Midbrain (tissue), 1 donor: ENCODE results near the gene GNAZ.

ENCODE experiments used
- DNase-seq: peaks from one replicate; lab custom pipeline; 2025; lab: John Stamatoyannopoulos, UW

Gene GNAZ

DNA sequence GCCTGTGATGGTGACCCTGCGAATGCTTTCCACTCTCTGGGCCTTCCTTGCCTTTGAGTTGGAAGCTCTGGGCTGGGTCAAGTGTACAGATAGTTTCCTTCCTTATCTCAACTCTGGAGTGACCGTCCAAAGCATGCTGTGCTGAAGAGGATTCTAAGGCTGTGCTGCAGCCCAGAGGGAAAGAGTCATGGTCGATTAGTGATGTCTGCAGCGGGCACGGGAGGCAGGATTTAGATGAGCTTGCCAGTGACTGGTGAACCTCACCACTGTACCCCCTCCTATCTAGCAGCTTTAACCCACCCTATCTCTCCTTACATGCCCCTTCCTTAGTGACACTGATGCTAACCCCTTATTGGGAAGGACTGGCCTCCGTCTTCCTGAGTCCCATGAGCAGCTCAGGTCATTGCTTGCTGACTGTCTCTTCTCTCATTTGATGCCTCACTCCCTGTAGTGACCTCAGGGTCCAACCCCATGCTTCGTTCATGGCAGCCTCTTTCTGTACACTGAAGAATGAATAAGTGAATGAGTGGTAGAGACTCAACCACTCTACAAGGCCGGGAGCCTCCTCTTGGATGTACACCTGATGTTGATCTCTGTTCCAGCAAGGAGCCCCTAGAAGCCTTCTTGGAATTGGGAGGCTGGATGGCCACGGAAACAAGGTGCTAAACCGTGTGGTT is 6.7 kb downstream of the GNAZ start:
- DNase-seq, result no peak

- no peak for DNase-seq
Measured at GRCh38 chr22:23077627-23078461, 7.5 kb downstream of the GNAZ start.

DNA sequence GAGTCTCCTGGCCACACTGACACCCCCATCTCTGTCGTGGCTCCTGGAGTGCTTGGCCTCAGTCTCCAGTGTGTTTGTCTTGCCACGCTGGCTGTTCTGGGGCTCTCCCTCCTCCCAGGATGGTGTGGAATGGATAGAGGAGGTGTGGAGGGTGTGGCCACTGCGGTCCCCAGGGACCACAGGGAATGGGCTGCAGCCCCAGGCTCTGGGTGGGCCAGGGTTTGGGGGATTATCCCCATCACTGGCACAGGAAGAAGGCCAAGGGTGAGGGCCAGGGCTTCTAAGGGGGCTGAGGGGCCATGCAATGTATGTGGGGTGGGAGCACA is 8.1 kb downstream of the GNAZ start:
- DNase-seq, result no peak

GRCh38 chr22:23079240-23079768 is 9.0 kb downstream of the GNAZ start:
- DNase-seq, result no peak

DNA sequence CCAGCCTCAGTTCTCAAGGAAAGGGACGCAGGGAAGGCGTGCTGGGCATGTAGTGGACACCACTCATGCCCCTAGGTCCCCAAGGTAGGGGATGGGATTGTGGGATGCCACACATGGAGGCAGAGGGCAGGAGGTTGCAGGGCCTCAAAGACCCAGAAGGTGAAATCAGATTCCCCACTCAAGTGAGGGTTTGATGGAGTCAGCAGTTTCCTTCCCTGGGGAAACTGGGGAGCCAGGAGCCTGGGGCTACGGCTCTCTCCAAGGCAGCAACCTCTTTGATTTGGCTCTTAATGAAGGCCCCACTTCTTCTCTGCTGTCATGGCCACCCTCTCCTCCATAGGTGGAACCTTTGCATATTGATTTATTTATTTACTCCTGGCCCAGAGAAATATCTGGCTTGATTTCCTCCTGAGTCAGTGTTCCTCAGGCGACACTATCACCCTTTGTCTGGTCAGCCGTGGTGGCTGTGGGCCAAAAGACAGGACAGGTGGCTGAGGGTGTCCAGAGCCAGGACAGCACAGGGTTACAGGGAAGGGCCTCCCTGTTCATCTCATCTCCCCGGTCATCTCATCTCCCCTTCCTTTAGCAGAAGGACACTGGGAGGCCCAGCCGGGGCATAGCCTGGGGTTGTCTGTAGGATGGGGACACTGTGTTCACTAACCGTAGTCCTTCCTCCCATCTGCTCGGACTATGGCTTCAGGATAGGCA is 9.6 kb downstream of the GNAZ start:
- DNase-seq, result no peak

DNA sequence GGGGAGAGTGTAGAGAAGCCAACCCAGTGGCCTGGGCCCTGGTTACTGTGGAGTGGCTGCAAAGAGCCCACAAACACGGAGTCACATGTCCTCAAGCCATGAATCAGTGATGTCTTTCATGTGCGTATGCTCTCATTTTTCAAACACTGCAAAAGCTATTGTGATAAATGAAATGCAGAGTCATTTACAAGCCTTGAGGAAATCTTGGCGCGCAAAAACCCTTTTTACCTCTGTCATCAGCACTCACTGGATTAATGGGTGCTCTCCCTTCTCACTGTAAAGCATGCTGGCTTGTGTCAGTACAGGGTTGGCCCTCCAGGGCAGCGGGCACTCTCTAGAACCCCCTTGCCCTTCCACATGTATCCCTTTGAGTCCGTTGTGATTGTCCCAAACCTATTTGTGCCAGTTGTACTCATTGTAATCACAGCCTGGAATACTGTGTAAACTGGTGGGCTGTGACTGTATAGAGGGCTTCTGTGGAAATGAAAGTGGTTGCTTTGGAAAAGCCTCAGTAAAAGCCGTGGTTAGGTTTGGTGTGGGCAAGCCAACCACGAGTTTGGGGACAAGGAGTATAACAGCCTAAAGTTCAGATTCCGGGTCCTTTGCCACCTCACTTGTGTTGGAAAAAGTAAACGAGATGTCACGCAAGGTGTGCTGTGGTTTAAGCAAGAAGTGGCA is 10.4 kb downstream of the GNAZ start:
- DNase-seq, result peak; percentile 14

DNA sequence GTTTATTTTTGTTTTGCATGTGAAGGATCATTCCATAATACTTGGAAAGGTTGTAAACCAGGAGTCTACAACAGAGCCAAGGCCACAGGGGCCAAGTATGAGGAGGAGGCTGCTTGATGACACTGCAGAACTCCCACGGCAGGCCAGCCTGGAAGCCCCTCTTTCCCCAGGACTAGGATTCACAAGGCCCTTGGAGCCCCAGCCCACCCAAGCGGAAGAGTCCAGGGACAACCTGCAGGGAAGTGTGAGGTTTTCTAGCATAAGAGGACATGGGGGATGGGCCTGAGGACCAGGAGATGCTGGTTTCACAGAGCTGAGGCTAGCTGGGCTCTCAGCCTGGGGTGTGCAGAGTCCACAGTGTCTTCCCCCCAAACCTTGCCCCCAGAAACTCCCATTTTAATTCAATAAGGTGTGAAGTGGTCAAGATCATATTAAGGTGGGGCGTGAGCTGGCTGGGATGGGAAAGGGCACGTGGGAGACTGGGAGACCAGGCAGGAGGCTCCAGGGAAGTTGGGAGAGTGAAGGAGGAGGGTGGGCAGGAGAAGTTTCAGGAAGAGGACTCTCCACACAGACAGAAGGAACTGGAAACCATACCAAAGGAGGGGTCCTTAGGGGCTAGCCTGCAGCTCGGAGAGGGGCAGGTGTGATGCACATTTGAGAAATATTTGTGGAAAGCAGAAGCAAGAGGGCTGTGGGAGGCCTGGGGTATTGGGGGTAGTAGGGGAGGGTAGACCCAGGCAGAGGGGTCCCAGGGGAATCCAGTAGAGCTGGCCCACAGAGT is 12.4 kb downstream of the GNAZ start:
- no peak for DNase-seq

DNA sequence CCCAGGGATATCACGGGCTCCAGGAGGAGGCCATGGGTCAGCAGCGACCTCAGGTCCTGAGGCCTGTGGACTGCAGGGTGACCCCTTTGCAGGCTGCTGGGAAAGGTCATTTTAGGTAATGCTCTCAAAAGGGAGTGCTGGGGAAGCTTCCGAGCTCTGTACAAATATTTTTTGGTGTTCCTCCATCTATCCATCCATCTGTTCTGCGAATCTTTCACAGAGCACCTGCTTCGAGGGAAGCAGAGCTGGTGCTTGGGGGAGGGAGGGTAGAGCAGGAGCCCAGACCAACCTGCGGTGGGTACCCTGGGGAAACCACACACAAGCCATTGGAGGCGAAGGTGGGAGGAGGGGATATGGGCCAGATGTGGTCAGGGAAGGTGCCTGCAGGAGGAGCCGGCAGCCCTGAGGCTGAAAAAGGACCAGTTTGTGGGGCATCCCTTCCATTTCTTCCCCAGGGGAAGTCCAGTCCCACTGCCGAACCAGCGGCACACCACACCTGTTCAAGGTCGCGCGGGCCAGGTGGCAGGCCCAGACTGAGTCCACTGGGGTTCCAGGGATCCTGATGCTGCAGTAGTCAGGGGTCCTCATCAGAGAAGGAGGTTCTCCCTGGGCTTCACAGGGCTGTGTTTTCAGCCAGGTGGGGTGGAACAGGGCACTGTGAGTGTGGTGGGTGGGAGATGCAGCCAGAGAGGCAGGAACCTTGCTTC is 13.1 kb downstream of the GNAZ start:
- no peak for DNase-seq

- DNase-seq, result no peak
Measured at GRCh38 chr22:23084453-23085350, 14.4 kb downstream of the GNAZ start.

DNA sequence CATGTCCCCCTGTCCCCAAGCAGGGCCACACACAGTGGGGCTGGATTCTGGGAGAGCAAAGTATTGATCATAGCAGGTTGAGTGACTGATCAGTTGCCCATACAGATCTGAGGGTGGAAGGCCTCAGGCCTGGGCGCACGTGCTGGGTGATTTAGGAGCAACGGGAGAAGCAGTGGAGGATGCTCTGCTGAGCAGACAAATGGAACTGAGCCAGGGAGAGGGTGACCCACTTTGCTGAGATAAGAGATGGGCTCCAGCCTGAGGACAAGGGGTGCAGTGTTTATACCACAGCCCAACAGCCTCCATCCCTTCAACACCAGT is 15.0 kb downstream of the GNAZ start:
- no peak for DNase-seq

- no peak for DNase-seq
Measured at GRCh38 chr22:23085785-23086184, 15.5 kb downstream of the GNAZ start.

DNA sequence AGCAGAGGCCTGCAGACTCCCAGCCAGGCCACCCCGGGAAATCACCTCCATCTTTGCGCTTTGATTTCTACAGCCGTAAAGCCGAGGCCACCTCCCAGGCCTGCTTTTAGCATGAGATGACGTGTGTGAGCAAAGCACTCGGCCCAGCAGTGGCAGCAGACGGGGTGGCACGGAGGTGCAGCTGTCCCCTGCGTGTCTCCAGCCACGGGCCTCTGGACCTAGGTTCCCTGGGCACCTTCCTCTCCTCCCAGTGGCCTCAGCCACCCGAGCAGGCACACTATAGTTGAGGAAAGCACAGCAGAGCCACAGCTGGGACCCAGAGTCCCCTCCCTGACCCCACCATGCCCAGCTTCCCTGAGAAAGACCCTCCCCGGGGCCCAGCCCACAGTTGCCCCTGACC is 15.9 kb downstream of the GNAZ start:
- DNase-seq, result no peak

- DNase-seq, result no peak
Measured at GRCh38 chr22:23086787-23087186, 16.5 kb downstream of the GNAZ start.

DNA sequence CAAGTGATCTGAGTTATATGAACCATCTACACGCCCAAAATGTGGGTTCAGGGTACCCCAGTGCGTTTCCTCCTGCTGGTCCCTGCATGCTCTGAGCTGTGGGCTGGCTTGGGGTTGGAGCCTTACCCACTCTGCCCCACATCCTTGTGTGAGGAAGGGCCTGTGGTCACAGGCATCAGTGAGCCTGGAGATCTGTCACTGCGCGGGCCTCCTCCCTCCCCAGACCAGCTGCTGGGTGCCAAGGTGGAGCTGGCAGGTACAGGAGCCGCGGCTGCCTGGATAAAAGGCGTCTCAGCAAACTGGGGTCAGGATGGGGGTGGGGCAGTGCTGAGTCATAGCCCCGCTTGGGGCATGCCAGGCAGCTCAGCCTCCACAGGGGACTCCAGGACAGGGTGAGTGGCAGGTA is 17.9 kb downstream of the GNAZ start:
- no peak for DNase-seq

DNA sequence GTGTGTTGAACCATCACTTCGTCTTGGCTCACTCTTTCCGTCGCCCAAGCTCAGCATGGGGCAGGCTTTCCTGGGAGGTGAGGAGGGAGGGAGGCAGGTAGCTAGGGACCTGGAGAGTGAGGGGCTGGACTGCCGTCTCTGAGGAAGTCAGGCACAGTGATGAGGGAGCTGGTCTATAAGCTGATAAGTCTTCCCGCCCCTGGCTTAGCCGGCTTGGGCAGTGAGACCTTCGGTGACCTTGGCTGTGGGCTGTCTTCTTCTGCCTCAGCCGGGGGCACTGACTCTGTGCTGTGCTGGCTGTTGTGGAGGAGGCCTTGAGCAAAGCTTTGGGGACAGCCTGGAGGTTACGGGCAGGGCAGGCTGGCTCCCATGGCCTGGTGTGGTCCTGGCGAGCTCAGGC is 18.7 kb downstream of the GNAZ start:
- DNase-seq, result no peak

GRCh38 chr22:23089633-23090456 is 19.5 kb downstream of the GNAZ start:
- no peak for DNase-seq

DNA sequence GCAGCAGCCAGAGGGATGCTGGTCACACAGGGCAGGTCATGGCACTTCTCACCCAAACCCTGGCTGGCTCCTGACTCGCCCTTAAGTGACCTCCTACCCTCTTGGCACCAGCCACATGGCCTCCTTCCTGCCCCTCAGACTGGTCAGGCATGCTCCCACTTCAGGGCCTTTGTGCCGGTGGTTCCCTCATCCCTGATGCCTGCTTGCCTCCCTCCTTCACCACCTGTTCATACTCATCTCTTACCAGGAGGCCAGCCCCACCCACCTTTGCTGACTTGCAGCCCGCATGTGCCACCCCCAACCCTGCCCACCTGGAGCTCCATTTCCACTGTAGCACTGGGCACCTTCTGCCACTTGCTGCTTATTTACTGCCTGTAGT is 20.1 kb downstream of the GNAZ start:
- no peak for DNase-seq

DNA sequence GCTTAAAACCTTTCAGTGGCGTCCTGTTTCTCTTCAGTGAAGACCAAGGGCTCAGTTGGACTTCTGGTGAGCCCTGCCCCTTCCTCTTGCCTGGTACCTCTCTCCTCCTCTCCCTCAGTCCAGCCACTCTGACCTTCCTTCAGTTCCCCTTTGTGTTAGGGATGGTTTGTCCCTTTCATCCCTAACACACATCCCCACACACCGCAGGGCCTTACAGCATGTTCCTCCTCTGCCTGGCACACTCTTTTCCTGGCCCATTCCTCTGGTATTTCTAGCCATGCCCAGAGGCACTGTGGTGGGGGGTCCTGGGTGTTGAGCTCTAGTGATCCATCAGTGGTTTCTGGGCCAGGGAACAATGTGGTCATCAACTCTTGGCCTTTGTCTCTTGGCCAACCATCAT is 21.4 kb downstream of the GNAZ start:
- DNase-seq, result no peak
